C4-2B (cell line): ENCODE results near the gene NHSL2.

Experiments used
- H3K27ac ChIP-seq: fragments of 450-650 bp; 2 replicates; pipeline ENCODE4 v1.5.1; 2017
- CTCF ChIP-seq: fragments of 450-650 bp; conservative IDR thresholded peaks from 2 replicates; pipeline ENCODE4 v1.5.1; 2017; ENCODE audit warnings: mild to moderate bottlenecking
- ZFX ChIP-seq: fragments of 450-650 bp; IDR thresholded peaks from 2 replicates; pipeline ENCODE4 v1.6.1; 2017

Gene NHSL2

GRCh38 chrX:71927040-71927439 lies 16.4 kb downstream of the NHSL2 start:
- no peak for TF ChIP-seq ZFX
- no peak for TF ChIP-seq CTCF
- no peak overlapping the region for H3K27ac ChIP-seq

GRCh38 chrX:71928856-71929255 lies 18.2 kb downstream of the NHSL2 start:
- no peak for TF ChIP-seq ZFX
- TF ChIP-seq CTCF: no peak
- H3K27ac ChIP-seq: no peak overlapping the region

- TF ChIP-seq CTCF (no peak), ZFX (no peak)
- H3K27ac ChIP-seq: no peak overlapping the region
These were observed 19.7 kb downstream of the NHSL2 start for GRCh38 chrX:71930298-71930697.

- TF ChIP-seq CTCF (no peak), ZFX (no peak)
- H3K27ac ChIP-seq: no peak overlapping the region
These were observed 24.8 kb downstream of the NHSL2 start for GRCh38 chrX:71935476-71935875.

GRCh38 chrX:71936632-71937031 lies 26.0 kb downstream of the NHSL2 start:
- TF ChIP-seq ZFX: no peak
- TF ChIP-seq CTCF: no peak
- no peak overlapping the region for H3K27ac ChIP-seq

GRCh38 chrX:71938371-71938770 lies 27.7 kb downstream of the NHSL2 start:
- H3K27ac ChIP-seq: no peak overlapping the region
- TF ChIP-seq ZFX: no peak
- no peak for TF ChIP-seq CTCF

- TF ChIP-seq CTCF (no peak), ZFX (no peak)
These were observed 30.5 kb downstream of the NHSL2 start for GRCh38 chrX:71941145-71941544.

More at GRCh38 chrX:71941145-71941544, 30.5 kb downstream of the NHSL2 start:
- H3K27ac ChIP-seq: no peak overlapping the region
